GM12891 (cell line): ENCODE data around the gene TBRG1.

Experiments
- PAX5 ChIP-seq: IDR thresholded peaks from 2 replicates; pipeline ENCODE4 v1.6.1; 2011; ENCODE audit warnings: low read length, moderate library complexity, mild to moderate bottlenecking; ENCODE audit not compliant: insufficient read depth, severe bottlenecking
- POLR2A ChIP-seq: IDR thresholded peaks from 2 replicates; pipeline ENCODE4 v1.6.1; 2011; ENCODE audit warnings: low read depth, low read length, control low read depth
- POLR2AphosphoS5 ChIP-seq: IDR thresholded peaks from 2 replicates; pipeline ENCODE4 v1.6.1; 2011; ENCODE audit warnings: low read depth, low read length, control low read depth
- SPI1 ChIP-seq: IDR thresholded peaks from 2 replicates; pipeline ENCODE4 v1.6.1; 2011; ENCODE audit warnings: low read depth, low read length, control low read depth
- TAF1 ChIP-seq: IDR thresholded peaks from 2 replicates; pipeline ENCODE4 v1.6.1; 2011; ENCODE audit warnings: low read depth, low read length, control low read depth

GRCh38 chr11:124658986-124659385, 36.3 kb downstream of the TBRG1 start:
- TF ChIP-seq TAF1 (no peak), POLR2A (no peak), POLR2AphosphoS5 (no peak), PAX5 (no peak), SPI1 (no peak)
